DMS 273 treated with DMSO at 0.1 percent for 48 hours (cell line): ENCODE results near the gene KANSL1.
A peak's percentile ranks its signal among the peaks of the same experiment; 100 is the strongest.
"Not testable (repeated sequence)": the region's sequence is repeated elsewhere in the genome, so short reads cannot be mapped to it uniquely, and the experiment has no call there.

ENCODE experiments used
- DNase-seq: peaks from one replicate; lab custom pipeline; 2025; lab: John Stamatoyannopoulos, UW

The KANSL1 gene

DNA sequence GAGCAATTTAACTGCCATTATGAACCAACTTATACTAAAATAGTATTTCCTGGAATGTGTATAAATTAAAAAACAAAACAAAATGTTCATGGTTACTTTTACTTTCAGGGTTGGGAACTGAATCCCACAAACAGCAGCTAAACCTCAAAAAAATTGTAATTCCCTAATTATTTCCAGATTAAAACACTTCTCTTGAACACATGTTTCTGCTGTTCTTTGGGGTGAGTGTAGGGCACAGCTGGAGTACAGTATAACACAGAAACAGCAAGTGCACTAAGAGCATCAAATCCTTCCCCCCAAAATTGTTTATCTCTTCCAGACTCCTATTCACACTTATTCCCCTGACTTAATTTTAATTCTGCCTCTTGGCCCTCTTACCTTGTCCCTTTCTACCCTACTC lies 56.4 kb downstream of the KANSL1 start:
- DNase-seq, result no peak

DNA sequence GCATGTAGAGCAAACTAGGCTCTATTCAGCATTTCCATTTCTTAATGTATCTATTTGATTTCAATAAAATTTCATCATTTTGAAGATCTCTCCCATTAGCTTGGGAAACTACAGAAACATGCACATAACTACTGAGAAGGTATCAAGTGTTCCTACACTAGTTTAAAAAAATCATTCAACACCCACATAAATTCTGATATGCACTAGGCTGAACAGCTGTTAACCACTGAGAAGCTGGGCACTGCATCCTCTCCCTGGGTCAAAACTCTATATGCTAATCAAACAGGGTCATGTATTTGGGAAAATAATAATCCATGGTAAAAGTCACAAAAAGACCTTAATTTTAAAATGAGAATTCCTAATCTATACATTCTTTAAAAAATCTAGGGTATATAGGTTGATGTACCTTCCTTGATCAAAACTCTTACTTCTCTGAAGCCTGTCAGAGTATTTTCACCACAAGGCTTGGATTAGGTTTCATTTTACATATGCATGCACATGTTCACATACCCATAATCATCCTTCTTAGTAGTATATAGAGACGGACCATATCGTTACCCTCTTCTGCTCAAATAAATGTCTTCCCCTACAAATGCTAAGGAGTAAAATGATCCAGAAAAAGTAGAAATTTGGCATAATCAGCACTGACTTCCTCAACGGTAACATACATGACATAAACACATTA lies 57.2 kb downstream of the KANSL1 start:
- DNase-seq, result peak; percentile 61

DNA sequence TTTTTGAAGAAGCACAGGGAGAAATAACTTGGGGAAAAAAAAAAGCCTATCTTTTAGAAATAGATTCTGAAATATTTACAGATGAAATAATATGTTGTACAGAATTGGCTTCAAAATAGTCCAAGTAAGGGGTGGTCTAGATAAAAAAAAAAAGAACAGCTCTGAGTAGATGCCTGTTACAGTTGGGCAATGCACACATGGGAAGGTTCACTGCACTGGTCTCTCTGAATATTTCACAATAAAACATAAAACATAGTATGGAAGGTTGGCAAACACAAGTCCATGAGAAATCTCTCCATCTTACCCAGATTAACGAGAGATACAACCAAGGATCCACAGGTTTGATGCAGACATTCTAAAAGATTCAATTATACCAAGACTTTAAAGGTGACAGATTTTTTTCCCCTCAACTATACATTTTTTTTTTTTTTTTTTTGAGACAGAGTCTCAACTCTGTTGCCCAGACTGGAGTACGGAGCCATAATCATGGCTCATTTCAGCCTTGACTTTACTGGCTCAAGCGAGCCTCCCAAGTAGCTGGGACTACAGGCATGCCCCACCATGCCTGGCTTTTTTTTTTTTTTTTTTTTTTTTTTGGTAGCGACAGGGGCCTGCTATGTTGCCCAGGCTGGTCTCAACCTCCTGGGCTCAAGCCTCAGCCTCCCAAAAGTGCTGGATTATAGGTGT lies 58.0 kb downstream of the KANSL1 start:
- DNase-seq, result no peak

DNA sequence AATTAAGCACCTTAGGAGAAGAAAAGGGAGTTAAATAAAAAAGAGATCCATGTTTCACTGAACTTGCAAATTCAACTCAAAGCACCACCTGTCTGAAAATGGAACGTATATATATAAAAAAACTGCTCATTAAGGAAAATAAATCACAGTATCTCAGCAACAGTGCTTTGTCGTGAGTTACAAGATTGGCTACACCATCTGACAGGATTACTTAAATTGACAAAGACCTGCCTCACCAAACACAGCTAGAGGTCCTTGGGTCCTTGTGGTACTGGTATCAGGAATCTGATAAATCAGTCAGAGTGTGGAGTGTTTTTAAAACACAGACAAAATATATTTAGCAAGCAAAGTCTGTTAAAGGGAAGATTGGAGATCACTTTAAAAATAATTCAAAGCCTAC lies 63.9 kb downstream of the KANSL1 start:
- no peak for DNase-seq

DNA sequence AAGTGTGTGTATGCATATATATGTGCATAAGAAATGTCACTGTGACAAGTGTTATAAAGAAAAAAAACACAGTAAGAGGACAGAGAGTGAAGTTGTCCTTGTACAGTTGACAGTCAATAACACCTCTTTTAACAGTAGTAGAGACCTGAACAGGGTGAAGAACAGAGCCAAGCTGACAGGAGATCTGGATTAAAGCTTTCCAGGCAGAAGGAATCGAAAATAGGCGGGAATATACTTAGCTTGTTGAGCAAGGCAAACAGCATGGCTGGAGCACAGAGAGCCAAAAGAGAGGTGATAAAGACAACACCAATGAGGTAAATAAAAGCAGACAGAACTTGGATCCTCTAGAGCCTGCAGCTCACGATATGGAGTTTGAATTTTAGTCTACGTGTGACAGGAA lies 64.8 kb downstream of the KANSL1 start:
- DNase-seq, result no peak

DNA sequence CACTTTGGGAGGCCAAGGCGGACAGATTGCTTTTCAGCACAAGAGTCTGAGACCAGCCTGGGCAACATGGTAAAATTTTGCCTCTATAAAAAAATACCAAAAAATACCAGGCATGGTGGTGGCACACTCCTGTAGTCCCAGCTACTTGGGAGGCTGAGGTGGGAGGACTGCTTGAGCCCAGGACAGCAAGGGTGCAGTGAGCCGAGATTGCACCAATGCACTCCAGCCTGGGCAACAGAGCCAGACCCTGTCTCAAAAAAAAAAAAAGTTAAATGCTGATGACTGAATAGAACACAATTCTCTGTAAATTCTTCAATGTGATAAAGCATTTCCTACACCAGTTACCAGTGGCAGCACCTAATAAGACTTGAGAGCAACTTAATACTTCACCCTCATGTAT lies 65.7 kb downstream of the KANSL1 start:
- DNase-seq, result no peak

DNA sequence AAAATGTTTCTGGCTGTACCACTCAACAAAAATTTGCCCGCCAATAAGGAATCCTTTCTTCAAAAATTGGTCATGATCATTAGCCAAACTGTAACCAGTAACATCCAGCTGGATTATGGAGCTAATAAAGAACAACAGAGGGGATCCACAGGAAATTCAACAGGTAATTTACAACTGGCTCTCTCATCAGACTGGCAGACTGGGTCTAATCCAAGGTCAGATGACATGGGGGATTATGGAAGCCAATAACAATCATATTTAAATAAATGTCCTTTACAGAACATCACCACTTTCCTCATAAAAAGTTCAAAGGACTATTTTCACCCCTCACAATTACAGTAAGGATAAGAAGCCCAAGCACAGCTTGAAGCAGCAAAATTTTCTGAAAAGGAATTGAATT lies 66.4 kb downstream of the KANSL1 start:
- DNase-seq, result no peak

DNA sequence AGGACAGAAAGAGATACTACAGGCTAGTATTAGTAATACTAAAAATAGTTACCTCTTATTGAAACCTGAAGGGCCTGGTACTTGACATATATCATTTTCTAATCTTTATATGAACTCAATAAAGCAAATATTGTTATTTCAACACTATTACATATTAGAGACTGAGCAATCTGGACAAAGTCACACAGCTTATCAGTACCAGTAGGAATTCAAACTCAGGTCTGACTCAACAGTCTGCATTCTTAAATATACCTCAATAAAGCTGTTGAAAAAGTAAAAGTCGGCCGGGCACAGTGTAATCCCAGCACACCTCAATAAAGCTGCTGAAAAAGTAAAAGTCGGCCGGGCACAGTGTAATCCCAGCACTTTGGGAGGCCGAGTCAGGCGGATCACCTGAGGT lies 67.4 kb downstream of the KANSL1 start:
- no peak for DNase-seq

DNA sequence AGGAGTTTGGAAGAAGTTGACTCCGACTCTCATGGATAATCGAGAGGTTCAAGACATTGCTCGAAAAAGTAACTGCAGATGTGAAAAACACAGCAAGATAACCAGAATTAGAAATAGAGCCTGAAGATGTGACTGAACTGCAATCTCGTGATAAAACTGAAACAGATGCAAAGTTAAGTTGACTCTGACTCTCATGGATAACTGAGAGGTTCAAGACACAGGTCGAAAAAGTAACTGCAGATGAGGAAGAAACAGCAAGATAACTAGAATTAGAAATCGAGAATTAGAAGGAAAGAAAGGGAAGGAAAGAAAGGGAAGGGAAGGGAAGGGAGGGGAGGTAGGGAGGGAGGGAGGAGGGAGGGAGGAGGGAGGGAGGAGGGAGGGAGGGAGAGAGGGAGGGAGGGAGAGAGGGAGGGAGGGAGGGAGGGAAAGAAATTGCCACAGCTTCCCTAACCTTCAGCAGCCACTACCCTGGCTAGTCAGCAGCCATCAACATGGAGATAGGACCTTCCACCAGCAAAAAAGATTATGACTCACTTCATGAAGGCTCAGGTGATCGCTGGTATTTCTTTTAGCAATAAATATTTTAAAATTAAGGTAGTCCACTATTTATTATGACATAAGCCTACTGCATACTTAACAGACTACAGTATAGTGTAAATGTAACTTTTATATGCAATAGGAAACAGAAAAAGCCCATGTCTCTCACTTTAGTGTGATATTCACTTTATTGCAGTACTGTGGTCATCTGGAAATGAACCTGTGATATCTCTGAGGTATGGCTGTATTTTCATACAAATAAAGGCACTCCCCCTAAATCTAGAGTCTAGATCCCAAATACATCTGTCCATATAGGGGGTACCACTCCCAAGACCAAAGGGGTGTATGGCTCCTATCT lies 68.3 kb downstream of the KANSL1 start:
- no peak for DNase-seq

DNA sequence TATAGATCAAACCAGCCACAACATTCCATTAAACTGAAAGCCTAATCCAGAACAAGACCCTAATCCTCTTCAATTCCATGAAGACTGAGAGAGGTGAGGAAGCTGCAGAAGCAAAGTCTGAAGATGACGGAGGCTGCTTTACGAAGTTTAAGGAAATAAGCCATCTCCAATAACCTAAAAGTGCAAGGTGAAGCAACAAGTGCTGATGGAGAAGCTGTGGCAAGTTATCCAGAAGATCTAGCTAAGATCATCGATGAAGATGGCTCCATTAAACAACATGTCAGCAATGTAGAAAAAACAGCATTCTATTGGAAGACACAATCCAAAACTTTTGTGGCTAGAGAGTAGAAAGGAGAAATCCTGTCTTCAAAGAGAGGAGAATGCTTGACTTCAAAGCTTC lies 69.6 kb downstream of the KANSL1 start:
- DNase-seq, result no peak

DNA sequence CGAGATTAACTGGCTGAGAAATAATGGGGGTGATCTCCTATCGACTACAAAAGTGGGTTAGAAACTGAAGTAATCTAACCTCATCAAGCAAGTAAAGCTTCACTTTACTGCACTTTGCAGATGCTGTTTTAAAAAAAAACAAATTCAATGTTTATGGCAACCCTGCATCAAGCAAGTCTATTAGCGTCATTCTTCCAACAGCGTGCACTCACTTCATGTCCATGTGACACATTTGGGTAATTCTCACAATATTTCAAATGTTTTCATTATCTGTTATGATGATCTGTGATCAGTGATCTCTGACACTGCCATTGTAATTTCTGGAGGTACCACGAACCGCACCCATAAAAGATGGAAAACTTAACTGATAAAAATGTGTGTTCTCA lies 70.8 kb downstream of the KANSL1 start:
- no peak for DNase-seq

DNA sequence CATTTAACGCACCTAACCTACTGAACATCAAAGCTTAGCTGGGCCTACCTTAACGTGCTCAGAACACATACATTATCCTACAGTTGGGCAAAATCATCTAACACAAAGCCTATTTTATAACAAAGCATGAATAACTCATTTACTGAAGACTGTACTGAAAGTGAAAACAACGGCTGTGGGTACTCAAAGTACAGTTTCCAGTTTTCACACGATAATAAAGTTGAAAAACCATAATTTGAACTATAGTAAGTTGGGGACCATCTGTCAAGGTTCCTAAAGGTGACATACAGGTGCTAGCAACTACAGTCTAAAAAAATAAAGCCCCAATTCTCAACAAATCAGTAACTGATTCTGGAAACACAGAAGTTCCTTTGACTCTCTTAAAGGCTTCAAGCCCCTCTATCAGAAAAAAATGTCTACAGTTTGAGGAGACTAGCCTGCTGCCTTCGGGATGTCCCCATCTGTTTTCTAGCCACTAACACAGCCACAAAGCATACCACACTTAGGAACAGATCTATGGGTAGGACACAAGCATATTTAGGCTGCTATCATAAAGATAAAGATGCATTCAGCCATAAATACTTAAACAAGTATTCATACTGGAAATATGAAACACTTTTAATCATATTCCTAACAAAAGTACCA lies 71.3 kb downstream of the KANSL1 start:
- no peak for DNase-seq

DNA sequence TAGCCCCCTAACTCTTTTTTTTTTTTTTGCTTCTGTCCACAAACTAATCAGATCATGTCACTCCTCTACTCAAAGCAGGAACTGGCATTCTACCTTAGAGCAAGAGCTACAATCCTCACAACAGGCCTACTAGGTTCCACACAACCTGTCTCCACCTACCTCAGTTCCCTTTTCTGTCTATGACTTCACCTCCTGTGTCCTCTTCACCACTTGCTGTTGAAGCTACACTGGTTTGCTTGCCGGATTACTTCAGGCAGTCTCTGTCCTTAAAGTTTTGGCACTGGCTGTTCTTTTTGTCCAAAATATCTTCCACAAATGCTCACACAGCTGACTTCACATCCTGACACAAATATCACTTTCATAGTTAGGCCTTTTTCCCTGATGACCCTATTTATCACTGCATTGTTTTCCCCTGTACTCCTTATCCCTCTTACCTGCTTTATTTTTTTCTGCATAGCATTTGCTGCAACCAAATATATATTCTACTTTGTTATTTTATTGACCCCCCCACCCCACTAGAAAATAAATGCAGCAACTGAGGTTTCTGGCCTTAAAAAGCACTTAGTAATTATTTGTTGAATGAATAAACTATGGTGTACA lies 72.0 kb downstream of the KANSL1 start:
- no peak for DNase-seq

DNA sequence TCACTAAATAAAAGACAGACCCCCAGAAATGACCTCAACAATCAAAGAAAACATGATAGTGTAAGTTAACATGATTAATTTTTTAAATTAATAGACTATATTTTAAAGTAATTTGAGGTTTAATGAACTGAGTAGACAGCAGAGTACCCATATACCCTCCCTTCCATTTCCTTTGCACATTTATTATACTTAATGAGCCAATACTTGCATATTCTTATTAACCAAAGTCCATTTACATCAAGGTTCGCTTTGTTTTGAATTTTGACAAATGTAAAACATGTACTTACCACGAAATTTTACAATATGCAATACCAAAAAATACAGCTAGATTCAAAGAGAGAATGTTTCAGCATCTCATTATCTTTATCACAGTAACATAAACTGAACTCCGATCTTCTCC lies 72.7 kb downstream of the KANSL1 start:
- no peak for DNase-seq

DNA sequence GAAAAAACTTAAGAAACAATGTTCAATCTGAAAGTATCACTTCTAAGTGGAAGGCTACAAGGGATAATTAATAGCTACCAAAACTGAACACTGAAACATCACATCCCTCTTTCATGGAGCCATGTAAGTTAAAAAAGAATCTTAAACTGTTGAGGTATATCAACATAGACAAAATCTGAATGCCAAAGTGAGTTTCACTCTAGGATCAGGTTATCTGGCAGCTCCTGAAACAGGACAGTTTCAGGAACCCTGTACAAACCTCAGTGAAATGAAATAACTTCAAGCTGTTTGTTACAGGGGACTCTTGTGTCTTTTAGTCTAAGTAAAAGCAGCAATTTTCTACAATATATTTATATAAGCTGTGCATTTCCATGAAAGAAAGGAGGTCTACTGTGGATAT lies 73.2 kb downstream of the KANSL1 start:
- DNase-seq, result no peak

DNA sequence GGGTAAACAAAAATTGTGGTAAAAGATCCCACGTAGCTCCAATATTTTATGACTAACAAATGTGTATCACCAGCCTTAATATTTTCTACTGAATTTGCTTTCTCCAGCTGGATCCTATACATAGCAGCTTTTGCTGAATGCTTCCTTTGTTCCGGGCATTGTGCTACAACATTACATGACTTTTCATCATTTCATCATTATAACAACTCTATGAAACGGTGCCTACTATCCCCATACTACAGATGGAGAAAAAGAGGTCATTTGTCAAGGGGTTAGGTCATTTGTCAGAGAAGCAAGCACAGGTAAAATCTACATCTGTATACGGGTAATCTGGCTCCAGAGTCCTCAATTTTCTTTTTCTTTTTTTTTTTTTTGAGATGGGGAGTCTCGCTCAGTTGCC lies 74.3 kb downstream of the KANSL1 start:
- DNase-seq, result no peak

DNA sequence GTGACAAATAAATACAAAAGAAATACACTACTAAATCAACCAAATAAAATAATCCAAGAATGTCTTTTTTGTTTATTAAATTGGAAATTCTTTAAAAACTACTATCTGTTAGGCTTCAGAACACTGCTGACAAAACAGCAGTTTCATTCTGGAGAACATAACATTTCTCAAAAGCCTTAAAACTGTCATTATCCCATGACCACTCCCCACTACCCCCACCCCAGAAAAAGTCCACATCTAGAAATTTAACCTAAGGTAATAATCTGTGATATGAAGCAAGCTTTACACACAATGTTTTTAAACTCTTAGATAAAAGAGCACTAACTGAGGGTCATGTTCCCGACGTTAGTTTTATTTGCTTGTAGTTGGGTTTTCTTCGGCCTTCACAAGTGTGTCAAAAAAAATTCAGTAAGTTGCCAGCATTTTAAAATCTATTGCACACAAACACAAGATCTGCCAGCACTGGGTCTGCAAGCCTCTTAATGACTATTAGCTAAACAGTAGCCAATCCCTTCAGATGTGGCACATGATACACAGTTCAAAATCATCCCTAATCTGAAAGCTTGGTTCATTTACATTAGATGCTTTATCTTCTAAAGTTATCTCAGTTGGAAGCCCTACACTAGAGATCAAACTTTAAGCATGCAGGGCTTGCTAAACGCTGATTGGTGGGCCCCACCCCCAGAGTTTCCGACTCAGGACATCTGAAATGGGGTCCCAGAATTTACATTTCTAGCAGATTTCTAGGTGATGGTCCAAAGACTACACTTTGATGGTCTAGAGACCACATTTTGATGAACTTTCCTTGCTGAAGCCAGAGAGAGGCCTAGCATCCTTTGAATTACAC lies 75.2 kb downstream of the KANSL1 start:
- no peak for DNase-seq

DNA sequence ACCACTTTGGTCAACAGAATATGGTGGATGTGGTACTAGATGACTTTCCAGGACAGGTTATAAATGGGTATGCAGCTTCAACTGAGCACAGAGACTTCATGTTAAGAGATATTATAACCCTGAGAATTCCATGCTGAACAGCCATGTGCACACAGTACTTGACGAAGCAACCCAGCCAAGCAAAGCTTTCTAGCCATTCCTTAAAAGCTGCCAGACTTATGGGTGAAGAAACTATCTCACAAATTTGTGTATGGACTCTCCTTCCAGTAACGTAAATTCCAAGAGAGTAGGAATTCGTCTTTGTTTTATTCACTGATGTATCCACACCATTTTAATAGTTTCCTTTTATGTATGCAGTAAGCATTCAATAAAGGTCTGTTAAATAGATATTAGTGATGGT lies 76.1 kb downstream of the KANSL1 start:
- no peak for DNase-seq

DNA sequence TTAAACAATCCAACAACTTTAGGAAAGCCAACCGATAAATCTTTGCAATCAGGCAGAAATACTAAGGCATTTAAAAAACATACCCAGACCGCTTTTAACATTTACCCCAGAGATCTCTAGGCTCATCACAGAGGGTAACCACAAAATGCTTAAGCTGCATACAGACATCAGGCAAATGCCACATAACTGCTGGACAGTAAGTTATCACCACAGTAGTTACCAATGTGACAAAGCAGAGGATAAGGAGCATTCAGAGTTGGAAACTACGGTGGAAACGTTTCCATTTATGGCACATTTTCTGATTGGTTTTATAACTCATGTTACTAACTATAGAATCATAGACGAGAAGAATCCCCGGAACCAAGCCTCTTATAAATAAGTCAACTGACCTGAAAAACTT lies 77.5 kb downstream of the KANSL1 start:
- no peak for DNase-seq

DNA sequence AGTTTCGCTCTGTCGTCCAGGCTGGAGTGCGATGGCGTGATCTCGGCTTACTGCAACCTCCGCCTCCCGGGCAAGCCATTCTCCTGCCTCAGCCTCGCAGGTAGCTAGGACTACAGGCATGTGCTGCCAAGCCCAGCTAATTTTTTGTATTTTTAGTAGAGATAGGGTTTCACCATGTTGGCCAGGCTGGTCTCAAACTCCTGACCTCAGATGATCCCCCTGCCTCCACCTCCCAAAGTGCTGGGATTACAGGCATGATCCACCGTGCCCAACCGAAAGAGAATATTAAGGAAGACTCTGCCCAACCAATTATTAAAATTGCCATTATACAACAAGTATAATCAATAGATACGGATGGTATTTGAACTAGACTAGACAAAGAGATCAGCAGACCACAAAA lies 82.0 kb downstream of the KANSL1 start:
- DNase-seq, result not testable (repeated sequence)

DNA sequence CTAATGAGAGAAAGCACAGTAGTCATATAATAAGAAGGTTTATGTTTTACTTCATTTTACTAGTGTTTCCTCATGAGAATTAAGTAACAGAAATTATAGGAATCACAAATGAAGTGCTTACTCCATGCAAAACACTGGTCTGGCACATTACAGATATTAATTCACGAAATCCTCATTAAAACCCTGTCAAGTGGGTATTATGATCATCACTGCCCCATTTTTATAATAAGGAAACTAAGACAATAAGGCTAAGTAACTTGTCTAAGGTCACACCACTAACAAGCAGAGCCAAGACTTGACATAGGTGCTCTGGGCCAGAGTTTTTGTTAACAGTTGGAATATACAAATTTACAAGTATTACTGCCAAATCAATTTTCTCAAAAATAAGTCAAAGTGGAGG lies 83.0 kb downstream of the KANSL1 start:
- no peak for DNase-seq
